Mucosa of descending colon (tissue), 3 donors: ENCODE data around the gene PI16. TPM values are rescaled to one million over a fixed set of nuclear protein-coding genes. Genes with fewer than 3 reads are reported as not detected.

Experiments used
- ATAC-seq: fragments of 200-7000 bp; cut with Tn5 transposase; one replicate; pipeline ENCODE4 v1.9.1; 2020; ENCODE audit warnings: mild to moderate bottlenecking, moderate library complexity
- DNase-seq, 3 donors: peaks; one replicate each; pipeline ENCODE4 v3.0.0-alpha.2; 2020
- H3K36me3 ChIP-seq: fragments of 200-600 bp; one replicate; pipeline ENCODE4 v1.8.0; 2021; ENCODE audit warnings: low read depth, mild to moderate bottlenecking
- H3K4me1 ChIP-seq: fragments of 200-600 bp; one replicate; pipeline ENCODE4 v1.8.0; 2021; ENCODE audit warnings: low read depth, mild to moderate bottlenecking
- H3K4me3 ChIP-seq: fragments of 200-600 bp; one replicate; pipeline ENCODE4 v1.8.0; 2021; ENCODE audit warnings: mild to moderate bottlenecking
- H3K9me3 ChIP-seq: fragments of 200-600 bp; one replicate; pipeline ENCODE4 v1.8.0; 2021; ENCODE audit warnings: mild to moderate bottlenecking
- intact Hi-C, 2 donors: fragments of 100-400 bp; cut with DNase I in 1 of 2; cut with micrococcal nuclease in 1 of 2; formaldehyde crosslinking; loops; one replicate each; pipeline versions ENCODE4 v1.11.0 to v1.11.1; 2022; cut with DNase I, micrococcal nuclease
- total RNA-seq, 3 donors: library from RNA; stranded (reverse); fragmentation: NEBNext Ultra II Directional in 2 of 3; extraction: Animal tissue kit (Norgen Biotek cat#: 25700) in 2 of 3; gene quantifications; one replicate each; pipeline versions ENCODE4 v1.2.1 to v1.2.4, GENCODE V29; 2021 to 2023
- TF ChIP-seq, protein P1 (sequence below): fragments of 200-600 bp; IDR thresholded peaks from one replicate; pipeline ENCODE4 v1.8.0; 2022; ENCODE audit warnings: antibody characterized with exemption, mild to moderate bottlenecking
- donor health status: DM: no; HTN: no; CAD: no; lungs with moderate emphysema.
- donor health status: DM: no; HTN: no; CAD: no.
- donor health status: DM: no; HTN: yes; CAD: no.

Gene PI16
- total RNA-seq, 3 donors from 2014 or later = 0.46 to 6.1 (median 3.9) TPM

DNA sequence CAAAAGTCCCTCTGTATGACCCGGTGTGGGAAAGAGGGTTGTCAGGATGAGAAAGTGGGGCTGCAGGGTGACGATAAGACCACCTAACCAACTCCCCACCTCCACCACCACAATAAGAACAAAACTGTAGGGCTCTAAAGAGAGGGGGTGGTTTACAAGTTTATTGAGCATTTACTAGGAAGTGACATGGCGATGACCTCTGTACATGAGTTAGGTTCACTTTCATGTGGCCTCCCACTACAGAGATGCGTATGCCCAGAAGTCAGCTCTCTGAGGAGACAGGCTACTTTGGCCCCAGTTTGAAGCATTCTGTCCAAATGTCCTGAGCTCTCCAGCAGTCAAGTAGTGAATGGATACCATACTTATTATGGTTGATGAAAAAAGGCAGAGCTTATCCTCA lies 28.7 kb upstream of the PI16 start:
- ATAC-seq = no peak
- Histone ChIP-seq H3K4me3 (no peak overlapping the region), H3K36me3 (no peaks in the 10 kb centered on the region), H3K9me3 (no peaks in the 10 kb centered on the region), H3K4me1 (peaks cover 11% of the 10 kb centered on the region)
- intact Hi-C loops = no loop called here
- TF ChIP-seq, protein P1, sequence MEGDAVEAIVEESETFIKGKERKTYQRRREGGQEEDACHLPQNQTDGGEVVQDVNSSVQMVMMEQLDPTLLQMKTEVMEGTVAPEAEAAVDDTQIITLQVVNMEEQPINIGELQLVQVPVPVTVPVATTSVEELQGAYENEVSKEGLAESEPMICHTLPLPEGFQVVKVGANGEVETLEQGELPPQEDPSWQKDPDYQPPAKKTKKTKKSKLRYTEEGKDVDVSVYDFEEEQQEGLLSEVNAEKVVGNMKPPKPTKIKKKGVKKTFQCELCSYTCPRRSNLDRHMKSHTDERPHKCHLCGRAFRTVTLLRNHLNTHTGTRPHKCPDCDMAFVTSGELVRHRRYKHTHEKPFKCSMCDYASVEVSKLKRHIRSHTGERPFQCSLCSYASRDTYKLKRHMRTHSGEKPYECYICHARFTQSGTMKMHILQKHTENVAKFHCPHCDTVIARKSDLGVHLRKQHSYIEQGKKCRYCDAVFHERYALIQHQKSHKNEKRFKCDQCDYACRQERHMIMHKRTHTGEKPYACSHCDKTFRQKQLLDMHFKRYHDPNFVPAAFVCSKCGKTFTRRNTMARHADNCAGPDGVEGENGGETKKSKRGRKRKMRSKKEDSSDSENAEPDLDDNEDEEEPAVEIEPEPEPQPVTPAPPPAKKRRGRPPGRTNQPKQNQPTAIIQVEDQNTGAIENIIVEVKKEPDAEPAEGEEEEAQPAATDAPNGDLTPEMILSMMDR = no peak
- no peak for DNase-seq

DNA sequence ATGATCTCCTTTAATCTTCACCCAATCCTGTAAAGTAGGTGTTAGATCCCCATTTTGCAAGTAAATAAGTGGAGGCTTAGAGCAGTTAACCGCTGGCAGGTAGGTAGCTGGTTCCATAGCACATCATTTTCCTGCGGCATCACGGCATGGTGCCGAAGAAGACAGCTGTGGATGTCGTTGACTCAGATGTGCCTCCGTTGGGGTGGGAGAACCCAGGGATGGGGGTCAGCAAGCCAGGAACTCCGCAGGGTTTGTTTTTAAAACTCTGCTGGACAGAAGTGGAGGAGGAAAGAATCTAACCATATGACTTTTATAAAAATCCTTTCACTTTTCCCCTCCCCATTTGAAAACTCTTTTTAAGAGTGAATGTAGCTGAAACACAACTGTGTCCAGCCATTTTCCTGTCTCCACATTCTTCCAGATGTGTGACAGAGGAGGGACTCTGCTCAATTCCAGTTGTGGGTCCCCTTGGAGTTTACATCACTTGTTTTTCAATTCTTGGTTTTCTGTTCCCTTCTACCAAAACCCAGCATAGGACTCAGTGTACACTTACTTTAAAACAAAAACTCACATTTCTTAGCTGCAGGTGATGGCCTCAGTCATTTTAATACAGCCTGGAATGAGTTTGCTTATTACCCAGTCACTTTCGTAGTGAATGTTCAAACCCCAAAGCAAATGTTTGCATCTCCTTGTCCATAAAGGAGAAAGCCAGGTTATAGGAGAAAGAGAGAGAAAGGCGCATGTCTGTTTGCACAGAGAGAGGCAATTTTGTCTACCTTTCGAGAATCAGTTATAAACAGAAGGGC lies 27.6 kb upstream of the PI16 start:
- TF ChIP-seq, protein P1 = no peak
- no peak overlapping the region for H3K4me3 ChIP-seq
- no peaks in the 10 kb centered on the region for H3K9me3 ChIP-seq
- H3K36me3 ChIP-seq = no peaks in the 10 kb centered on the region
- intact Hi-C loops = no loop called here
- DNase-seq = no peak
- ATAC-seq = no peak
- H3K4me1 ChIP-seq = peaks cover 11% of the 10 kb centered on the region

DNA sequence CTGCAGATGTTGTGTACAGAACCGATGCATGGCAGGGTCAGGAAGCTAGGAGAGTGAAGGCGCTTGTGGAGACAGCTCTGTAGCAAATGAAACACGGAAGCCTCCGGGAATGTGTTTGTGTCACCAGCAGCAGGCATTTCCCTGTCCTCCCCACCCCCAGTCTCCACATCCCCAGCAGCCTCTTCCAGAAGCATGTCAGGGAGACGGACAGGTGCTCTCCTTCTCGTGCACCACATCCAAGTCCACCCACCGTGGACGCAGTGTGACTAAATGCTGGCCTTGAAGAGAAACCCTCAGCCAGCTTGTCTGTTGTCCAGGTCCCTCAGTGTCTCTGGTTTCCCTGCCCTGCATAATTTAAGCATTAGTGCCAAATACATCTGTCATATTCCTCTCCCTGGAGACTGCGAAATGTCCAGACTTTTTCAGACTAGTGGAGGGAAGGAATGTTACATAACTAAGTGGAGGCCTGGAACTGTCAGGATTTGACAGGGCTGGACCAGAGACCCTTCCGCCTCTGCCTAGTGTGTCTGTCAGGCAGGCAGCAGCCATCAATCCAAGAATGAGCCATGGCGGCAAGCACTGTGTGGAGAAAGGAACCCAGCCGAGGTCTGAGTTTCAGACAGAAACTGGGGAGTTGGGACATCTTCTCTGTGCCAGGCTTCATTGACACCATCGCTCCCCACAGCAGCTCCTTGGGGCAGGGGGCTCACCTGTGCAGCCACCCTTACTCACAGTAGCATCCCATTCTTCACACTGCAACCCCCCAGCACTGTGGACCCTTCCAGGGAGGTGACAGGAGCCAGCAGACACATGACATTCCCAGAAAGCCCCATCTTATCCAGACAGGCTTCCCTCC lies 26.6 kb upstream of the PI16 start:
- peak; percentile 71 for ATAC-seq
- H3K9me3 ChIP-seq = no peaks in the 10 kb centered on the region
- H3K4me1 ChIP-seq = peaks cover 11% of the 10 kb centered on the region
- TF ChIP-seq, protein P1 = no peak
- peak in 2 of 3 donors; percentile 29 to 35 for DNase-seq
- H3K36me3 ChIP-seq = no peaks in the 10 kb centered on the region
- intact Hi-C loops = no loop called here
- H3K4me3 ChIP-seq = no peak overlapping the region

DNA sequence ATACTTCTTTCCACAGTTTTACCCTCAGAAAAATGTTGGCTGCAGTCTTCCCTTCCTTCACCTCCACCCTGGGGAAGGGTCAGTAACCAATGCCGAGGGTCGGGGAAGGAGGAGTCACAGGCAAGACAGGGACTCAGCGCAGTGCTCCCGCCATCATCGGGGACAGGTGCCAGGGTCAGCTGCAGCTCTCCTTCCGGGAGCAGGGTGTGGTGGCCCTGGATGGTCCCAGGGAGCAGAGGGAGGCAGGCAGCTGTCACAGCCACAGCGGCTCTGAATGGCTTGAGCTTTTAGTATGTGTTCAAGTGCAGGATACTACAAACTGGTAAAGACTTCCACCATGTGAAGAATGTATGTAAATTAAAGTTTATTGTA lies 26.0 kb upstream of the PI16 start:
- peaks cover 11% of the 10 kb centered on the region for H3K4me1 ChIP-seq
- intact Hi-C loops = no loop called here
- H3K4me3 ChIP-seq = no peak overlapping the region
- ATAC-seq = peak; percentile 86
- TF ChIP-seq, protein P1 = no peak
- H3K9me3 ChIP-seq = no peaks in the 10 kb centered on the region
- DNase-seq = peak; percentile 39 to 61 (median 57)
- no peaks in the 10 kb centered on the region for H3K36me3 ChIP-seq

DNA sequence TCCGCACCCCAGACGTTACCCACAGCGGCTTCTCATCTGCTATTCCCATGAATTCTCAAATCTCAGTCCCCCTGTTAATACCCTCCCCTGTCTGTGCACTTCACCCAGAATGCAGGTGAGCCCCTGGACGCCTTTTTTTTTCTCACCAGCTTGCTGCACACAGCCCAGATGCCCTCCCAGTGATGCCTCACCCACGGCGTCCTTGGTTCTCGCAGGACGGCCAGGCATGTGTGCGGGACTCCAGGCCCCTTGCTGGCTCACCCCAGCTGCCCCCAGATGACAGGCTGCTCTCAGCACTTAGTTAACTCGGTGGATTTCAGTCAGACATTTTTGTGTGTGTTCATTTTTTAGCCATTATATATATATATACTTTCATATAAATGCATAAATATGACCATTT lies 25.4 kb upstream of the PI16 start:
- no peak overlapping the region for H3K4me3 ChIP-seq
- TF ChIP-seq, protein P1 = no peak
- H3K4me1 ChIP-seq = peaks cover 11% of the 10 kb centered on the region
- intact Hi-C loops = no loop called here
- H3K36me3 ChIP-seq = no peaks in the 10 kb centered on the region
- ATAC-seq = no peak
- no peaks in the 10 kb centered on the region for H3K9me3 ChIP-seq
- no peak for DNase-seq
